GM21576 (cell line): ENCODE data around the gene PCDH9.
"Not testable (repeated sequence)": the region's sequence is repeated elsewhere in the genome, so short reads cannot be mapped to it uniquely, and the experiment has no call there.

ENCODE experiments used
- ATAC-seq: cut with Tn5 transposase; IDR thresholded peaks from one replicate; pipeline ENCODE4 v1.9.1; 2021; ENCODE audit warnings: mild to moderate bottlenecking, moderate library complexity; ENCODE audit not compliant: unreplicated experiment

PCDH9 gene

GRCh38 chr13:66790861-66791260, 439.3 kb downstream of the PCDH9 start:
- no peak for ATAC-seq

- ATAC-seq: no peak
Observed at GRCh38 chr13:66781241-66781640, 448.9 kb downstream of the PCDH9 start.

- no peak for ATAC-seq
Observed at GRCh38 chr13:66780814-66781213, 449.3 kb downstream of the PCDH9 start.

- ATAC-seq: no peak
Observed at GRCh38 chr13:66778461-66778860, 451.7 kb downstream of the PCDH9 start.

- no peak for ATAC-seq
Observed at GRCh38 chr13:66775196-66775595, 454.9 kb downstream of the PCDH9 start.

GRCh38 chr13:66774046-66774445, 456.1 kb downstream of the PCDH9 start:
- ATAC-seq: no peak

- ATAC-seq: no peak
Observed at GRCh38 chr13:66765559-66765958, 464.6 kb downstream of the PCDH9 start.

GRCh38 chr13:66760678-66761077, 469.5 kb downstream of the PCDH9 start:
- ATAC-seq: not testable (repeated sequence)

- ATAC-seq: no peak
Observed at GRCh38 chr13:66759919-66760318, 470.2 kb downstream of the PCDH9 start.

GRCh38 chr13:66751691-66752090, 478.4 kb downstream of the PCDH9 start:
- no peak for ATAC-seq

- ATAC-seq: no peak
Observed at GRCh38 chr13:66748712-66749111, 481.4 kb downstream of the PCDH9 start.

GRCh38 chr13:66745307-66745706, 484.8 kb downstream of the PCDH9 start:
- ATAC-seq: no peak

GRCh38 chr13:66723576-66723975, 506.6 kb downstream of the PCDH9 start:
- ATAC-seq: no peak

- ATAC-seq: no peak
Observed at GRCh38 chr13:66716538-66716937, 513.6 kb downstream of the PCDH9 start.

- ATAC-seq: no peak
Observed at GRCh38 chr13:66714795-66715194, 515.3 kb downstream of the PCDH9 start.

- no peak for ATAC-seq
Observed at GRCh38 chr13:66704110-66704509, 526.0 kb downstream of the PCDH9 start.

GRCh38 chr13:66703597-66703996, 526.5 kb downstream of the PCDH9 start:
- ATAC-seq: no peak

GRCh38 chr13:66700117-66700601, 530.0 kb downstream of the PCDH9 start:
- no peak for ATAC-seq

- ATAC-seq: no peak
Observed at GRCh38 chr13:66693656-66694055, 536.5 kb downstream of the PCDH9 start.

- ATAC-seq: no peak
Observed at GRCh38 chr13:66691149-66691548, 539.0 kb downstream of the PCDH9 start.

- no peak for ATAC-seq
Observed at GRCh38 chr13:66689628-66690027, 540.5 kb downstream of the PCDH9 start.

- no peak for ATAC-seq
Observed at GRCh38 chr13:66689037-66689619, 541.0 kb downstream of the PCDH9 start.

GRCh38 chr13:66681403-66681802, 548.7 kb downstream of the PCDH9 start:
- no peak for ATAC-seq
